Measurements from ENCODE around the gene GIGYF2.

Gene GIGYF2

DNA sequence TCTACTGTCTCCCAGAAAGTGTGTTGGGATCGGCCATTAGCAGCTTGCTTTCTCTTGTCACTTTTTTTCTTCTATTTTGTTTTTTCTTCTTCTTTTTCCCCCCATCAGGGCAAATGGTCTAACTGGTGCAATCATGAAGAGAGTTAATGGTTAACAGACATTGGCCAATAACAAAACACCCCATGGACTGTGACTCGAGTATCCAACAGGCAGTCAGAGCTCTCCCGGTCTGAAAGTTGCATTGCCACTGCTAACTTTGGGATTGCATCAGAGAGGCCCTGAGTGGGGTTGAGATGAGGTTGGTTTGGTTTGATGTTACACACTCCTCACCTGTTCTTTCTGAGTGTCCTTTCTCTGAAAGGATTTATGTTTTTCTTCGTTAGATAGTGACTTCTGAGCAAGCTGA lies 160.0 kb downstream of the GIGYF2 start:
- Histone ChIP-seq H3K36me3 (ENCODE audit: insufficient read depth, low read depth, low read length) (peaks cover 61% of the 10 kb centered on the region), H3K9ac (ENCODE audit: low read depth, low read length) (no peak overlapping the region), H3K4me3 (ENCODE audit: low read length) (no peak overlapping the region), H3K27me3 (ENCODE audit: insufficient read depth, low read length) (no peaks in the 10 kb centered on the region), H3K27ac (ENCODE audit: low read length) (no peak overlapping the region), H3K9me3 (ENCODE audit: insufficient read depth, low read depth, low read length) (no peaks in the 10 kb centered on the region), H3K4me1 (ENCODE audit: insufficient read depth, low read length) (no peaks in the 10 kb centered on the region)

DNA sequence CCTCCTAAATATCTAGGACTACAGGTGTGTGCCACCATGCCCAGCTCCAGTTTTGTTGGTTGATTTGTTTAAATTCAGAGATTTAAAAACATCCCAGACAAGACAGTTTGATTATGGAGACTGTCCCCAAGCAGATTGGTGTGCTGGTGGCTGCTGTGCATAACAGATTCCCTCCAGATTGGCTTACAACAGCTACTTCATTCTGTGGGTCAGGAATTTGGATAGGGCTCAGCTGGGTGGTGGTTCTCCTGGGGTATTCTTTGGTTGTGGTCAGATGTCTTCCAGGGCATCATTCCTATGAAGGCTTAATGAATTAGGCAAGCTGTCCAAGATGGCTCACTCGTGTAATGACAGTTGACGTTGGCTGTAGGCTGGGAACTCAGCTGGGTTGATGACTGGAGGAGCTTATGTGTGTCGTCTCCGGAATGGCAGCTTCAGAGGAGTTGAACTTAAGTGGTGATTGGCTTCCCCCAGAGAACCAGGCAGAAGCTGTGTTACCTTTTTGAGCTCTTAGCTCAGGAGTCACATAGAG lies 162.3 kb downstream of the GIGYF2 start:
- no peak overlapping the region for H3K4me3 ChIP-seq (ENCODE audit: low read length)
- H3K4me1 ChIP-seq (ENCODE audit: insufficient read depth, low read length), result no peaks in the 10 kb centered on the region
- no peak overlapping the region for H3K9ac ChIP-seq (ENCODE audit: low read depth, low read length)
- no peaks in the 10 kb centered on the region for H3K9me3 ChIP-seq (ENCODE audit: insufficient read depth, low read depth, low read length)
- peaks cover 54% of the 10 kb centered on the region for H3K36me3 ChIP-seq (ENCODE audit: insufficient read depth, low read depth, low read length)
- no peak overlapping the region for H3K27ac ChIP-seq (ENCODE audit: low read length)
- no peaks in the 10 kb centered on the region for H3K27me3 ChIP-seq (ENCODE audit: insufficient read depth, low read length)

GRCh38 chr2:232860593-232861241 lies 163.6 kb downstream of the GIGYF2 start:
- Histone ChIP-seq H3K9me3 (ENCODE audit: insufficient read depth, low read depth, low read length) (no peaks in the 10 kb centered on the region), H3K9ac (ENCODE audit: low read depth, low read length) (no peak overlapping the region), H3K27ac (ENCODE audit: low read length) (no peak overlapping the region), H3K27me3 (ENCODE audit: insufficient read depth, low read length) (no peaks in the 10 kb centered on the region), H3K36me3 (ENCODE audit: insufficient read depth, low read depth, low read length) (peaks cover 41% of the 10 kb centered on the region), H3K4me1 (ENCODE audit: insufficient read depth, low read length) (no peaks in the 10 kb centered on the region), H3K4me3 (ENCODE audit: low read length) (no peak overlapping the region)

DNA sequence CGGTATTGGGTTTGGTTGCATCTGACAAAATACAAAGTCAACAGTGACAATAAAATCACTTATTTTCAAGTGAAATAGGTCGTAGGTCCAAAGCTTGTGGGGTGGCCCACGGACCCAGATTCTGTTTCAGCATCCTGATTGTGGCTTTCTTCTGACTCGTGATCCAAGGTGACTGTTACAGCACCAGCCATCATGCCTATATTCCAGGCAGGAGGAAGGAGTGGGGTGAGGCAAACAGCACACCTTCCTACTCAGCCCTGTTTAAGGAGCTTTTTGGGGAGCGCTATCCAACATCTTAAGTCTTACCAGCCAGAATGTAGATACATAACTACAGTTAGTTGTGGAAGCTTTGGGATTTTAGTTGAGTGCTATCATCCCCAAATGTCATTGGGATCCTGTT lies 164.2 kb downstream of the GIGYF2 start:
- no peak overlapping the region for H3K27ac ChIP-seq (ENCODE audit: low read length)

GRCh38 chr2:232863996-232864395 lies 166.9 kb downstream of the GIGYF2 start:
- Histone ChIP-seq H3K27ac (ENCODE audit: low read length) (no peak overlapping the region), H3K4me3 (ENCODE audit: low read length) (no peak overlapping the region), H3K27me3 (ENCODE audit: insufficient read depth, low read length) (no peaks in the 10 kb centered on the region), H3K36me3 (ENCODE audit: insufficient read depth, low read depth, low read length) (peaks cover 11% of the 10 kb centered on the region; the same call in 1 of the 2 replicates), H3K9ac (ENCODE audit: low read depth, low read length) (no peak overlapping the region), H3K4me1 (ENCODE audit: insufficient read depth, low read length) (no peaks in the 10 kb centered on the region), H3K9me3 (ENCODE audit: insufficient read depth, low read depth, low read length) (no peaks in the 10 kb centered on the region)

More for the DNA sequence above, 164.2 kb downstream of the GIGYF2 start:
- Histone ChIP-seq H3K36me3 (ENCODE audit: insufficient read depth, low read depth, low read length) (peaks cover 35% of the 10 kb centered on the region), H3K9ac (ENCODE audit: low read depth, low read length) (no peak overlapping the region), H3K4me1 (ENCODE audit: insufficient read depth, low read length) (no peaks in the 10 kb centered on the region), H3K9me3 (ENCODE audit: insufficient read depth, low read depth, low read length) (no peaks in the 10 kb centered on the region), H3K27me3 (ENCODE audit: insufficient read depth, low read length) (no peaks in the 10 kb centered on the region), H3K4me3 (ENCODE audit: low read length) (no peak overlapping the region)

DNA sequence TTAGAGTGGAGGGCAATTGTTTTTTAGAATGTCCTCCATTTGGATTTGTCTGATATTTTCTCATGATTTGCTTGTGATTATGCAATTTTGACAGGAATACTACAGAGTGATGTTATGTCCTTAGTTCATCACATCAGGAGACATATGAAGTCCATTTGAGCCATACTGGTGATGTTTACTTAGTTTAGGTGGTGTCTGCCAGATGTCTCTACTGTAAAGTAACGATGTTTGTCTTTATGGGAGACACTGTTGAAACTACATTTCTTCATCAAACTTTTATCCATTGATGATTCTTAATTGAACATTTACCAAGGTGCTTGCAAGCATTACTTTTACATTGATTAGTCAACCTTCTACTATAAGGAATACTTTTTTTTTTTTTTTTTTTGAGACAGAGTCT lies 168.0 kb downstream of the GIGYF2 start:
- H3K27ac ChIP-seq (ENCODE audit: low read length), result no peak overlapping the region
- no peaks in the 10 kb centered on the region for H3K9me3 ChIP-seq (ENCODE audit: insufficient read depth, low read depth, low read length)
- H3K4me1 ChIP-seq (ENCODE audit: insufficient read depth, low read length), result no peaks in the 10 kb centered on the region
- H3K4me3 ChIP-seq (ENCODE audit: low read length), result no peak overlapping the region
- H3K27me3 ChIP-seq (ENCODE audit: insufficient read depth, low read length), result no peaks in the 10 kb centered on the region
- H3K9ac ChIP-seq (ENCODE audit: low read depth, low read length), result no peak overlapping the region
- H3K36me3 ChIP-seq (ENCODE audit: insufficient read depth, low read depth, low read length), result peaks cover 11% of the 10 kb centered on the region; the same call in 1 of the 2 replicates

DNA sequence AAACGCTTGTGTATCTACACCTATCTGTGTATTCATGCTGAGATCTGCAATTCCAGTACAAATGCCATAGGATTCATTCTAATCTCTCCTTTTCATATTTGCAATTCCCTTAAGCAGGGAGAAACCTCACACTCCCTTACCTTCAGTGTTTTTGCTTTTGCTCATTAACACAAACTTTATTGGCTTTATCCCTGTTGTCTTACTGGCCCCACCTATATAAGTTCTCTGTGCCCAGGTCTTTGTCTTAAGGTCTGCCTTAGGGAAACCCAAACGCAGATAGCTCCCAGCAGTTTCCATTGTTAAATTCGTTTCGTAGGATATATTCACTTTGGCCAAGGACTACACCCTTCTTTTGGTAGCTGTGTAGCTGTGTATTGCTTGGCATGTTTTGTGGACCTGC lies 169.0 kb downstream of the GIGYF2 start:
- Histone ChIP-seq H3K4me3 (ENCODE audit: low read length) (no peak overlapping the region), H3K36me3 (ENCODE audit: insufficient read depth, low read depth, low read length) (peaks cover 5% of the 10 kb centered on the region; the same call in 1 of the 2 replicates), H3K9ac (ENCODE audit: low read depth, low read length) (no peak overlapping the region), H3K4me1 (ENCODE audit: insufficient read depth, low read length) (no peaks in the 10 kb centered on the region), H3K27ac (ENCODE audit: low read length) (no peak overlapping the region), H3K9me3 (ENCODE audit: insufficient read depth, low read depth, low read length) (no peaks in the 10 kb centered on the region), H3K27me3 (ENCODE audit: insufficient read depth, low read length) (no peaks in the 10 kb centered on the region)

GRCh38 chr2:232869138-232870017 lies 172.2 kb downstream of the GIGYF2 start:
- Histone ChIP-seq H3K27me3 (ENCODE audit: insufficient read depth, low read length) (peaks cover 5% of the 10 kb centered on the region; the same call in 1 of the 2 replicates), H3K27ac (ENCODE audit: low read length) (no peak overlapping the region), H3K4me3 (ENCODE audit: low read length) (no peak overlapping the region), H3K36me3 (ENCODE audit: insufficient read depth, low read depth, low read length) (no peaks in the 10 kb centered on the region), H3K9ac (ENCODE audit: low read depth, low read length) (no peak overlapping the region), H3K4me1 (ENCODE audit: insufficient read depth, low read length) (no peaks in the 10 kb centered on the region), H3K9me3 (ENCODE audit: insufficient read depth, low read depth, low read length) (no peaks in the 10 kb centered on the region)

DNA sequence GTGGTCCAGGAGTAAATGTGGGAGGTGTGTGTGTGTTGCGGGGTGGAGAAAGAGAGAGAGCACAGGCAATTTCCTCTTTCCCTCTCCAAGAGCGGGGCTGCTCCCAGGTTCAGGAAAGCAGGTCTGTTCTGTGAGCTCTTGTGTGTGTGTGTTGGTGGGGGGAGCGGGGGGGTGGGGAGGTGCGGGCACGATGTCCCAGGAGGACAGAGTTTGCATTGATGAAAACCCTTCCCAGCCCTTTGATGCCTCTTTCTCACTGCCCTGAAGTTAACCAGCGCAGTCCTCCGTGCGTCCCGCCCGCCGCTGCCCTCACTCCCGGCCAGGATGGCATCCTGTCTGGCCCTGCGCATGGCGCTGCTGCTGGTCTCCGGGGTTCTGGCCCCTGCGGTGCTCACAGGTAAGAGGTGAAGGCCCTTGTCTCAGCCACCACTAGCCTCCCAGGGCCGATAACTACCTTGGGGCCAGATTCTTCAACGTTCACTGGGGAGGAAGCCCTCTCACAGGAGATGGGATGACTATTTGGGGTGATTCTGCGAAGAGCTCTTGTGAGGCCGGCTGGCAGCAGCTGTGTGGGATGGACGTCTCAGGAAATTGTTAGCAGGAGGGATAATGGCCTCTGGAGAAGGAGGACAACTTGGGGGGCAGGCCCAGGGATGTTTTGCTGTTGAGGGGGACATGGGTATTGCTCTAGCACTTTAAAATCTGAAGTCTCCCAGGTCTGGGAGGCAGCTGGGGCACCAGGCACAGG lies 173.1 kb downstream of the GIGYF2 start, which contains the start of gene SNORC:
SNORC (plus strand) TSS at position 247 of the 748 bp plus-strand sequence; CDS start at position 325, 78 bp downstream.
- Histone ChIP-seq H3K4me1 (ENCODE audit: insufficient read depth, low read length) (no peaks in the 10 kb centered on the region), H3K27ac (ENCODE audit: low read length) (no peak within 1 kb of the TSS), H3K36me3 (ENCODE audit: insufficient read depth, low read depth, low read length) (no peaks in the 10 kb centered on the region), H3K9me3 (ENCODE audit: insufficient read depth, low read depth, low read length) (no peaks in the 10 kb centered on the region), H3K4me3 (ENCODE audit: low read length) (no peak within 1 kb of the TSS), H3K9ac (ENCODE audit: low read depth, low read length) (no peak within 1 kb of the TSS), H3K27me3 (ENCODE audit: insufficient read depth, low read length) (peaks cover 13% of the 10 kb centered on the region)

- Histone ChIP-seq H3K4me3 (ENCODE audit: low read length) (no peak overlapping the region), H3K9me3 (ENCODE audit: insufficient read depth, low read depth, low read length) (no peaks in the 10 kb centered on the region), H3K27ac (ENCODE audit: low read length) (no peak overlapping the region), H3K9ac (ENCODE audit: low read depth, low read length) (no peak overlapping the region), H3K4me1 (ENCODE audit: insufficient read depth, low read length) (no peaks in the 10 kb centered on the region), H3K27me3 (ENCODE audit: insufficient read depth, low read length) (peaks cover 19% of the 10 kb centered on the region), H3K36me3 (ENCODE audit: insufficient read depth, low read depth, low read length) (no peaks in the 10 kb centered on the region)
Observed at GRCh38 chr2:232870766-232871371, 173.7 kb downstream of the GIGYF2 start.

- H3K27me3 ChIP-seq (ENCODE audit: insufficient read depth, low read length), result peaks cover 24% of the 10 kb centered on the region
- no peak overlapping the region for H3K4me3 ChIP-seq (ENCODE audit: low read length)
- no peak overlapping the region for H3K27ac ChIP-seq (ENCODE audit: low read length)
- no peaks in the 10 kb centered on the region for H3K36me3 ChIP-seq (ENCODE audit: insufficient read depth, low read depth, low read length)
- no peak overlapping the region for H3K9ac ChIP-seq (ENCODE audit: low read depth, low read length)
- no peaks in the 10 kb centered on the region for H3K9me3 ChIP-seq (ENCODE audit: insufficient read depth, low read depth, low read length)
- no peaks in the 10 kb centered on the region for H3K4me1 ChIP-seq (ENCODE audit: insufficient read depth, low read length)
Observed at GRCh38 chr2:232871418-232871834, 174.3 kb downstream of the GIGYF2 start.

Data from iPS-20b (cell line).